Measurements from ENCODE around the gene SIGLEC12. TPM values are rescaled to one million over a fixed set of nuclear protein-coding genes. Genes with fewer than 3 reads are reported as not detected.
A peak's percentile ranks its signal among the peaks of the same experiment; 100 is the strongest.
"Not testable (repeated sequence)": the region's sequence is repeated elsewhere in the genome, so short reads cannot be mapped to it uniquely, and the experiment has no call there.

Gene SIGLEC12
- total and polyA plus RNA-seq, 5 donors = 0.05 to 0.36 TPM; not detected in 3

DNA sequence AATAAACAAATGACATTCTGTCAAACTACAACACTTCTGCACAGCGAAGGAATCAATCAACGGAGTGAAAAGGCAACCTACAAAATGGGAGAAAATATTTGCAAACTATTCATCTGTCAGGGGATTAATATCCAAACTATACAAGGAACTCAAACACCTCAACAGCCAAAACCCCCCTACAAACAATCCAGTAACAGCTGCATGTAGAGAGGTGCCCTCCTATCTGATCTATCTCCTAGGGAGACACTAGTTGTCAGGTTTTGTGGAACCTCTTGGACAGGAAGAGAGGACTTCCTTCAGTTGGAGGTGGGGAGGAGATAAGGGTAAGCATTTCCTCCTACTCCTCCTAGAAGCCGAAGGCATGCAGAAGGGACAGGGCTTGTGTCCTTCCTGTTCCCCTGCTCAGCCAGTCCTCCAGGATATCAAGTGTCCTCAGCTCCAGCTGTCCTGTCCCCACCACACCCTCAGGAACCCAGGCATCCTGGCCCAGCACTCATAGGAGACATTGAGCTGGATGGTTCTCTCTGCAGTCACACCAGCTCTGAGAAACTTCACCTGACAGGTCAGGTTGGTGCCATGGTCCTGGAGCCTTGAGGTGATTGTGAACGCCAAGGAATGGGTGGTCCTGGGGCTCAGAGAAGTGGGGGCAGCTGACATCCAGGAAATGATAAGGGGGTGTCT, 33.6 kb downstream of the SIGLEC12 start:
- Histone ChIP-seq H3K9me3 (ENCODE audit: control insufficient read depth, low read length) (no peaks in the 10 kb centered on the region), H3K27me3 (ENCODE audit: control insufficient read depth, insufficient read depth) (no peaks in the 10 kb centered on the region), H3K4me1 (ENCODE audit: control insufficient read depth, insufficient read depth, low read length) (no peaks in the 10 kb centered on the region), H3K27ac (ENCODE audit: low read length) (no peak overlapping the region), H3K4me3 (ENCODE audit: low read length) (no peak overlapping the region)
- 61% methylated on average over 4 of the region's 4 CpGs for WGBS
- no peak for DNase-seq
- no peak for ATAC-seq
- intact Hi-C loops (cut with DNase I) = no loop called here

DNA sequence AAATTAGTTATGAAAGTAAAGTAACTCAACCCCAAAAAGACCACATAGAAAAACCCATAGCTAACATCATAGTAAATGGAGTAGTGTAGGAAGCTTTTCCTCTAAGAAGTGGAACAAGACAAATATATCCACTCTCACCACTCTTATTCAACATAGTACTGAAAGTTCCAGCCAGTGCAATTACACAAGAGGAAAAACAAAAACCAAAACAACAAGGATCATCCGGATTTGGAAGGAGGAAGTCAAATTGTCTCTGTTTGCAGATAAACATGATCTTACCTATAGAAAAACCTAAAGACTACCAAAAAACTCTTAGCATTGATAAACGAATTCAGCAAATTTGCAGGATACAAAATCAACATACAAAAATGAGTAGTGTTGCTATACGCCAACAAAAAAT, 34.9 kb downstream of the SIGLEC12 start:
- no peaks in the 10 kb centered on the region for H3K4me1 ChIP-seq (ENCODE audit: control insufficient read depth, insufficient read depth, low read length)
- H3K9me3 ChIP-seq (ENCODE audit: control insufficient read depth, low read length) = no peaks in the 10 kb centered on the region
- no peak overlapping the region for H3K4me3 ChIP-seq (ENCODE audit: low read length)
- DNase-seq (no peak), ATAC-seq (no peak)
- intact Hi-C loops (cut with DNase I) = no loop called here
- WGBS = 52% methylated on average over 3 of the region's 3 CpGs
- no peaks in the 10 kb centered on the region for H3K27me3 ChIP-seq (ENCODE audit: control insufficient read depth, insufficient read depth)
- H3K27ac ChIP-seq (ENCODE audit: low read length) = no peak overlapping the region

DNA sequence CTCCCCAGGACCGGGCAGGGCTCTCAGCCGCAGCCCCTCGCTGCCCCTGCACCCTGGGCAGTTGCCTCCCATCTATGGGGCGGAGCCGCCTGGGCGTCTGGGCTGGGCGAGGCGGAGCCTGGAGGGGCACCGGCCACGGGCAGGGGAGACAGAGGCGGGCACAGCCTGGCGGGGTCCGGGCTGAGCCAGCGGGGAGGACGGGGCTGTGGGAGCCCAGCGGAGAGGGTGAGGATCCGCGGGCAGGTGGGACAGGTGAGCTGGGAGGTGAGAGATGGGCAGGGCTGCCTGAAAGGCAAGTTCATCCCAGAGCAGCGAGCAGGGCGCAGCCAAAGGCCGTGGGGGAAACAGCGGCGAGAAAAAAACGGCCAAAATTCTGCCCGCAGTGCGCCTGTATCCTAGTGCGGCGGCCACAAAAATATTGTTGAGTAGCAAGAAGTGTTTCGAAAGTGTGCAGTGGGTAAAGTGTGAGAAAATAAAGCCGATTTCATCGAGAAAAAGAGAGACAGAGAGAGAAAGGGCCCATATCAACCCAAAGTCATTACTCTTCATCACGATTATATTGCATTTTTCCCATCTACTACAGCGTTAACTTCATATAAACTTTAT, 37.5 kb downstream of the SIGLEC12 start:
- DNase-seq; H3K4me3 ChIP-seq (ENCODE audit: low read length); H3K27ac ChIP-seq (ENCODE audit: low read length); H3K27me3 ChIP-seq (ENCODE audit: control insufficient read depth, insufficient read depth); H3K9me3 ChIP-seq (ENCODE audit: control insufficient read depth, low read length); intact Hi-C loops (cut with DNase I); H3K4me1 ChIP-seq (ENCODE audit: control insufficient read depth, insufficient read depth, low read length): not testable (repeated sequence)
- WGBS = 34% methylated on average over 14 of the region's 33 CpGs
- ATAC-seq = peak; percentile 19 to 44

DNA sequence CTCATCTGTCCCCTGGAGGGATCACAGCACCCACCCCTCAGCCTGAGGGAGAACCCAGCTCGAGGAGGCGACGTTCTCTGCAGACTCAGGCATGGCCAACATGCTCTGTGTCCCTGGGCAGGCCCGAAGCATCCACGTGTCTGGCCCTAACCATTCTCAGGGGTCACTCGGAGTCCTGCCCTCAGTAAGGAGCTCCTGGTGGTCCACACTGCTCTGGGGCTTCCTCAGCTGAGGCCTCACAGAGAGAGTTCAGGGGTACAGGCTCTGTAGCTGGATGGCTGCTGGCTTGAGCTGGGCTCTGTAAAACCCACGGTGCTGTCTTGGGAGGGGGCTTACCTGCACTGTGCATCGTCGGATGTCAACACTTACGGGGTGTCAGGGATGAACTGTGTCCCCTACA, 38.9 kb downstream of the SIGLEC12 start:
- WGBS = 76% methylated on average over 10 of the region's 10 CpGs
- Histone ChIP-seq H3K9me3 (ENCODE audit: control insufficient read depth, low read length) (no peaks in the 10 kb centered on the region), H3K4me3 (ENCODE audit: low read length) (no peak overlapping the region), H3K27me3 (ENCODE audit: control insufficient read depth, insufficient read depth) (no peaks in the 10 kb centered on the region), H3K27ac (ENCODE audit: low read length) (no peak overlapping the region), H3K4me1 (ENCODE audit: control insufficient read depth, insufficient read depth, low read length) (peaks cover 4% of the 10 kb centered on the region)
- intact Hi-C loops (cut with DNase I) = no loop called here
- ATAC-seq (no peak), DNase-seq (no peak)

DNA sequence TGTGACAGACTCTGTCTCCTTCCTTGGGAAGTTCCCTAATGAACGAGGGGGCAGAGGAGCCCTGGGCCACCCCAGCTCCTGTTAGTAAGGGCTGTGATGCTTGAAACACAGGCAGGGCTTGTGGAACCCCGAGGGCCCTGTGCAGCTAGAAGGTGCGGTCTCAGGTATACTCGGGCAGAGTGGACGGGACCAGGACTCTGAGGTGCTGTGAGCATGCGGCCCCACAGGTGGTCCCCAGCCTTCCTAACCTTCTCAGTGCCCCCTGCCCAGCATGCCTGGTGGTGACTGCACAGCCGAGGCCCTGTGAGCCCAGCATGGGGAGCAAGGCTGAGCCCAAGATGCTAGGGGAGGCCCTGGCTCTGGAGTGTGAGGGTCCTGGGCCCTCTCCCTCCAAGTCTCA, 39.3 kb downstream of the SIGLEC12 start:
- Histone ChIP-seq H3K27ac (ENCODE audit: low read length) (no peak overlapping the region), H3K4me3 (ENCODE audit: low read length) (no peak overlapping the region), H3K9me3 (ENCODE audit: control insufficient read depth, low read length) (no peaks in the 10 kb centered on the region), H3K27me3 (ENCODE audit: control insufficient read depth, insufficient read depth) (no peaks in the 10 kb centered on the region), H3K4me1 (ENCODE audit: control insufficient read depth, insufficient read depth, low read length) (peaks cover 4% of the 10 kb centered on the region)
- DNase-seq = no peak
- intact Hi-C loops (cut with DNase I) = no loop called here
- WGBS = 77% methylated on average over 7 of the region's 7 CpGs
- peak in 1 of 2 donors; percentile 22 for ATAC-seq

DNA sequence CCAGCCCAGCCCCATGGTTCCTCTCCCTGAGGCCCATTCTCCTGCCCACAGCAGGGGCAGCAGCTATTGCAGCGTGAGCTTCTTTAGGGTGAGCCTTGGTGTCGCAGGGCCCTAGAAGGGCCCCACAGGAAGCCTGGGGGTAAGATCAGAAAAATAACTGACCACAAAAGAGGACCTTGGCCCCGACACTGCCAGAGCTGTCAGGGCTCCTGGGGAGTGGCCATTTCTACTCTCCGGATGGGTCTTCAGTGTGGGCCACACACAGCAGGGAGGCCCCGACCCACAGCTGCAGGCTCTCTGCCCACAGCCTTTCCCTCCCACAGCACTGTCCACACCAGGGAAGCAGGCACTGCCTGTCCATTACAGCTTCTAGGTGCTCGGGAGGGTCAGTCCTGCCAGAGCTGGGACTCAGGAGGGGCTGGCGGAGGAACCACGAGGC, 39.9 kb downstream of the SIGLEC12 start:
- Histone ChIP-seq H3K9me3 (ENCODE audit: control insufficient read depth, low read length) (no peaks in the 10 kb centered on the region), H3K4me1 (ENCODE audit: control insufficient read depth, insufficient read depth, low read length) (peaks cover 4% of the 10 kb centered on the region), H3K4me3 (ENCODE audit: low read length) (no peak overlapping the region), H3K27me3 (ENCODE audit: control insufficient read depth, insufficient read depth) (no peaks in the 10 kb centered on the region), H3K27ac (ENCODE audit: low read length) (no peak overlapping the region)
- DNase-seq (no peak), ATAC-seq (peak; percentile 26 to 38)
- intact Hi-C loops (cut with DNase I) = no loop called here
- 65% methylated on average over 8 of the region's 8 CpGs for WGBS

DNA sequence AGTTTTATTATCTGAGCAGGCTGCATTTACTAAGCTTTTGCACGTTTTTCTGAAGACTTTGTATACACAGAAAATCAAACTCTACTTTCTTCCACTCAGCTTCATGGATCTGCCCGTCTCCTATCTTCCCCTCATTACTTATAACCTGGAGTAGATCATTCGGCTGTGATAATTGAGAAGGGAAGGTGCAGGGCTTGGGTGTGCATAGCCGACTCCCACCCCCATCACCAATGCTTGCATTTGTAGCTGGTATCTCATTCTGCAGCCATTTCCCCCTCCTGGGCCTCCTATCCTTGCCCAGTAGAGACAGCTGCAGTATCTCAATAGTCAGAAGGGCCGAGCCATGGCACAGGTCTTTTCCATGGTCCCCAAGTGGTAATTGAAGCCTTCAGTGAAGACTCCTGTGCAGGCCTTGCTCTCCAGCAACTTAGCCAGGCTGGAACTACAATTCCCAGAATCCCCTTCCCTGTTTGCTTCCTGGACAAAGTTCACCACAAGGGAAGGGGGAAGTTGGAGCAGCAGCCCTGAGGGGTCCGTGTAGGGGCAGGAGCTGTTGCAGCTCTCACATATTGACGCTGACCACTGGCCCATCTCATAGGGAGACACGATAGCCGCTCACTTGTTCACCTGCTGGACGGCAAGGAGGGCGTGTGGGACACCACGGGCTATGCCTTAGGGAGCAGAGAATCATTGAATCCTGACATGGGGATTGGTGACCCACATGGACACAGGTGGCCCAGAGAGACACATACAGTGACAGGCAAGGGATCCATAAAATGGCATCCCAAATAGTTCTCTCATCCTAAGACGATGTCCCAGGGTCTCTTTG, 41.2 kb downstream of the SIGLEC12 start:
- intact Hi-C loops (cut with DNase I) = no loop called here
- no peak for ATAC-seq

DNA sequence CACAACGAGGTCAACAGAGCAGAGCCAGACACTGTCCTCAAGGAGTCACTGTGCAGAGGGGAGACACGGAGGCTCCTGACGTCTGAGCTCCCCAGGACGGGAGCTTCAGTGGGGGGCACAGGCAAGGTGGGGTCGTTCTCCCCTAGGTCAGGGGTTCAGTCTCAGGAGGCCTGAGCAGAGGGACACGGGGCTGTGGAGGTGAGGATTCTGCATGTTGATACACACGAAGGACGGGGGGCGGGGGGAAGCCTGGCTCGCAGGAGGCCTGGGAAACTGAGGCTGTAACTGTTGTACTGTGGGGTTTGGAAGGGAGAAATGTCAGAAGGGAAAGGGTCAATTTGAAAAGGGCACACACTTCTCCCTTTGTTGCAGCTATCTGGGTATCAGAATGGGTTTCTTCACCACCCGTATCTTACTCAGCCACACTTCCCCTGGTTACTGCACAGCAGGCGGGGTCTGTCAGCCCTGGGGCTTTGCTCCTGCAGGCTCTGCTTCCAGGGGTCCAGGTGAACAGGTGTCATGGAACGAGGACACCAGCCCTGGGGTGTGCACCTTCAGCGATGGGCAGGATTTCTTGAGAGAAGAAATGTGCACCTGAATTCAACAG, 42.6 kb downstream of the SIGLEC12 start:
- intact Hi-C loops (cut with DNase I) = no loop called here
- Histone ChIP-seq H3K27ac (ENCODE audit: low read length) (no peak overlapping the region), H3K9me3 (ENCODE audit: control insufficient read depth, low read length) (no peaks in the 10 kb centered on the region), H3K27me3 (ENCODE audit: control insufficient read depth, insufficient read depth) (no peaks in the 10 kb centered on the region), H3K4me1 (ENCODE audit: control insufficient read depth, insufficient read depth, low read length) (peaks cover 4% of the 10 kb centered on the region), H3K4me3 (ENCODE audit: low read length) (no peak overlapping the region)
- 75% methylated on average over 14 of the region's 14 CpGs for WGBS
- ATAC-seq (no peak), DNase-seq (no peak)

More for the DNA sequence above, 41.2 kb downstream of the SIGLEC12 start:
- DNase-seq = no peak
- Histone ChIP-seq H3K9me3 (ENCODE audit: control insufficient read depth, low read length) (no peaks in the 10 kb centered on the region), H3K4me1 (ENCODE audit: control insufficient read depth, insufficient read depth, low read length) (peaks cover 4% of the 10 kb centered on the region), H3K27me3 (ENCODE audit: control insufficient read depth, insufficient read depth) (no peaks in the 10 kb centered on the region), H3K27ac (ENCODE audit: low read length) (no peak overlapping the region), H3K4me3 (ENCODE audit: low read length) (no peak overlapping the region)
- WGBS = 61% methylated on average over 13 of the region's 13 CpGs

DNA sequence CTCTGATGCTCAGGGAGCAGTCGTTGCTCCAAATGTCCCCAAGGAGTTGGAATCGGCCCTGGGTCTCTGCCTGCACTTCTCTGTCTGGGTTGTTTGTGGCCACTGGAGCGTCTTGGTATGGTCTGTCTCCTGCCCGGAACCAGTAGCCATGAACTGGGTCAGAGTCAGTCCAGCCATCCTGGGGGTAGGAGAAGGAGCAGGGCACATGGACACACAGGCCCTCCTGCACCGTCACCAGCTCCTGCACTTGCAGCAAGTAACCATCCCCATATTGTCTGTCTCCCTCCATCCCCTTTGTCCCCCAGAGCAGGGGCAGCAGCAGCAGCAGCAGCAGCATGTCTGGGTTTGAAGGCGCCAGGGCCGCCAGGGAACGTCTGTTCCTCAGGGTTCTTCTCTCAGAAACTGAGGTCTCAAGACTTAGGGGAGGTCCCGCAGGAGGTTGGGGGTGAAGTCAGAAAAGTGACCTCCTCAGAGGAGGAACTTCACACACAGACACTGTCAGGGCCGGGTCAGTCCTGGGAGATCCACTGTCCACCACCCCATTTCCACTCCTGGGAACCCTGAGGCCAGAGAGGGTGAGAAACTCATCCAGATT, 43.5 kb downstream of the SIGLEC12 start, which contains the start of gene SIGLEC8:
SIGLEC8 (minus strand) TSS at position 404 of the 595 bp plus-strand sequence; CDS start at position 337, 67 bp downstream.
- ATAC-seq = no peak
- H3K27me3 ChIP-seq (ENCODE audit: control insufficient read depth, insufficient read depth) = no peaks in the 10 kb centered on the region

DNA sequence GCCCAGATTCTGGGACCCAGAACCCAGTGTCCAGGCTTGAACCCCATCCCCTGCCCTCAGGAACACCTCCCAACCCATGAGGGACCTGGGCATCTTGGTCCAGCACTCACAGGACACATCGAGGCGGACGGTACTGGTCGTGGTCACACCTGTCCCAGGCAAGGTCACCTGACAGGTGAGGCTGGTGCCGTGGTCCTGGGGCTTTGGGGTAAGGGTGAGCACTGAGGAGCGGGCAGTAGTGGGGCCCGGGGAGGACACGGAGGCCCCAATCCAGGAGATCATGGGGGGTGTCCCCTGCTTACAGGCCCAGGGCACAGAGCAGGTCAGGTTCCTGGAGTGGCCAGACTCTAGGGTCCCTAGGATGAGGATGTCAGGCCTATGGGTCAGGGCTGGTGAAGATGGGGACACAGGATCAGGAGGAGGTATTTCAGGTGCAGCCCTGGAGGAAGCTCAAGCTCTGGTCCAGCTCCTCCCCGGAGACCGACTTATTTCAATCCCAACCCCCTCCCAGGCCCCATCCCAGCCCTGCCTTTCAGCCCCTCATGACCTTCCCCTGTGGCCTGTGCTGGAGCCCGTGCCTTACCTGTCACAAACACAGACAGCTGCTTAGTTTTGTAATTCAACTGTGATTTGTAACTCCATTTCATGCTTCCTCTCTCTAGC, 44.1 kb downstream of the SIGLEC12 start:
- intact Hi-C loops (cut with DNase I) = no loop called here
- Histone ChIP-seq H3K9me3 (ENCODE audit: control insufficient read depth, low read length) (no peaks in the 10 kb centered on the region), H3K4me3 (ENCODE audit: low read length) (no peak overlapping the region), H3K4me1 (ENCODE audit: control insufficient read depth, insufficient read depth, low read length) (peaks cover 4% of the 10 kb centered on the region), H3K27ac (ENCODE audit: low read length) (no peak overlapping the region), H3K27me3 (ENCODE audit: control insufficient read depth, insufficient read depth) (no peaks in the 10 kb centered on the region)
- DNase-seq (no peak), ATAC-seq (no peak)
- 82% methylated on average over 11 of the region's 11 CpGs for WGBS

More for the DNA sequence above, 43.5 kb downstream of the SIGLEC12 start, which contains the start of gene SIGLEC8:
- Histone ChIP-seq H3K27ac (ENCODE audit: low read length) (no peak within 1 kb of the TSS), H3K9me3 (ENCODE audit: control insufficient read depth, low read length) (no peaks in the 10 kb centered on the region), H3K4me1 (ENCODE audit: control insufficient read depth, insufficient read depth, low read length) (peaks cover 4% of the 10 kb centered on the region), H3K4me3 (ENCODE audit: low read length) (no peak within 1 kb of the TSS)
- 63% methylated on average over 10 of the region's 10 CpGs for WGBS
- intact Hi-C loops (cut with DNase I) = no loop called here
- DNase-seq = no peak
